Lower leg skin (tissue), 3 donors: Measurements from ENCODE around the gene FCAMR.

Experiments
- CTCF ChIP-seq, 3 donors: fragments of 450-650 bp; IDR thresholded peaks; one replicate each; pipeline ENCODE4 v1.5.1; 2016; ENCODE audit warnings: antibody characterized with exemption in 3 of 3, mild to moderate bottlenecking in 3 of 3, moderate library complexity in 2 of 3
- POLR2A ChIP-seq, 2 donors: fragments of 450-650 bp; IDR thresholded peaks; one replicate each; pipeline ENCODE4 v1.6.1; 2016 to 2017; ENCODE audit warnings: antibody characterized with exemption in 2 of 2, mild to moderate bottlenecking in 1 of 2, moderate library complexity in 1 of 2

- TF ChIP-seq CTCF (IDR thresholded peaks at IDR 0.05) (no peak), POLR2A (IDR thresholded peaks at IDR 0.05) (no peak)
Observed at GRCh38 chr1:206924592-206925105, 45.6 kb downstream of the FCAMR start.
